GM23338 (cell line): ENCODE data around the gene HPGD.

ENCODE experiments used
- CTCF ChIP-seq, 2 experiments: fragments of 200-600 bp in 1 of 2; sonication (generic) in 1 of 2; conservative IDR thresholded peaks; 2 replicates each; pipeline versions ENCODE4 v1.5.1 to v1.6.1; 2016 to 2017; ENCODE audit warnings: antibody characterized with exemption in 2 of 2, low read depth in 2 of 2, mild to moderate bottlenecking in 2 of 2, moderate library complexity in 1 of 2
- ETS1 ChIP-seq: IDR thresholded peaks from 2 replicates; pipeline ENCODE4 v1.6.1; 2016; ENCODE audit warnings: antibody characterized with exemption

- TF ChIP-seq CTCF (conservative IDR thresholded peaks at IDR 0.05; ENCODE audit: low read depth in 2 of 2) (no peak), ETS1 (no peak)
Observed at GRCh38 chr4:174449944-174450785, 72.1 kb downstream of the HPGD start.
